Measurements from ENCODE around the gene BLOC1S4. TPM values are rescaled to one million over a fixed set of nuclear protein-coding genes. Genes with fewer than 3 reads are reported as not detected.

BLOC1S4 gene
- total and polyA plus RNA-seq, 2 donors (not counting 1 experiment from before 2014, with no cell fraction given) = 26.3 to 35.5 TPM

GRCh38 chr4:6733358-6734164 lies 17.6 kb downstream of the BLOC1S4 start:
- TF ChIP-seq CTCF (IDR thresholded peaks at IDR 0.05) (no peak), EZH2 (IDR thresholded peaks at IDR 0.05; ENCODE audit: borderline replicate concordance, insufficient read depth, low read depth, low read length, poor library complexity, severe bottlenecking) (no peak)
- Histone ChIP-seq H2AFZ (ENCODE audit: insufficient read depth, low read depth, low read length, poor library complexity, severe bottlenecking) (no peak overlapping the region), H3K9ac (ENCODE audit: low read length) (no peak overlapping the region), H3K79me2 (ENCODE audit: control insufficient read depth, insufficient read depth, low read length) (no peaks in the 10 kb centered on the region), H3K4me3 (ENCODE audit: control extremely low read depth in 1 of 5, extremely low read depth in 1 of 5, insufficient read depth in 1 of 5, low read depth in 2 of 5, low read length in 4 of 5) (no peak overlapping the region), H3K4me2 (replicated peaks; ENCODE audit: low read depth, low read length, poor library complexity, severe bottlenecking) (no peak overlapping the region), H3K27ac (ENCODE audit: low read length in 2 of 2) (no peak overlapping the region), H4K20me1 (ENCODE audit: control insufficient read depth, insufficient read depth, low read length, poor library complexity, severe bottlenecking) (no peaks in the 10 kb centered on the region), H3K9me3 (ENCODE audit: control extremely low read depth in 1 of 3, control insufficient read depth in 2 of 3, insufficient read depth in 1 of 3, low read length in 2 of 3) (no peaks in the 10 kb centered on the region), H3K4me1 (ENCODE audit: control insufficient read depth in 2 of 2, insufficient read depth in 2 of 2, low read length in 2 of 2) (no peaks in the 10 kb centered on the region), H3K36me3 (replicated peaks in 1 of 2; ENCODE audit: control extremely low read depth in 1 of 2, control insufficient read depth in 1 of 2, extremely low read depth in 1 of 2, insufficient read depth in 2 of 2, low read length in 1 of 2) (no peaks in the 10 kb centered on the region), H3K27me3 (replicated peaks in 1 of 4; ENCODE audit: control extremely low read depth in 1 of 4, control insufficient read depth in 3 of 4, insufficient read depth in 4 of 4, low read length in 3 of 4) (peaks cover 0 to 3% (median 0%) of the 10 kb centered on the region in 4 experiments)
- ATAC-seq (ENCODE audit: low read depth) = no peak
- no peaks in the 10 kb centered on the region for H3K4me1 Mint-ChIP-seq
- no peaks in the 10 kb centered on the region for H3K9me3 Mint-ChIP-seq (ENCODE audit: insufficient read depth)
- 91% methylated on average over 27 of the region's 27 CpGs for whole genome bisulfite sequencing (ENCODE audit: insufficient coverage)
- peaks cover 23% of the 10 kb centered on the region for H3K27me3 Mint-ChIP-seq
- H3K27ac Mint-ChIP-seq = no peak overlapping the region
- H3K4me3 Mint-ChIP-seq = no peak overlapping the region
- CTCF ChIA-PET = no interaction called here
- intact Hi-C loops (cut with micrococcal nuclease) = no loop called here
- DNase-seq = no peak
- POLR2A ChIA-PET = no interaction called here

GRCh38 chr4:6734165-6734786 lies 18.3 kb downstream of the BLOC1S4 start:
- WGBS (ENCODE audit: insufficient coverage) = 82% methylated on average over 14 of the region's 16 CpGs
- TF ChIP-seq EZH2 (IDR thresholded peaks at IDR 0.05; ENCODE audit: borderline replicate concordance, insufficient read depth, low read depth, low read length, poor library complexity, severe bottlenecking) (no peak), CTCF (IDR thresholded peaks at IDR 0.05) (no peak)
- Histone ChIP-seq H2AFZ (ENCODE audit: insufficient read depth, low read depth, low read length, poor library complexity, severe bottlenecking) (no peak overlapping the region), H3K9me3 (ENCODE audit: control extremely low read depth in 1 of 3, control insufficient read depth in 2 of 3, insufficient read depth in 1 of 3, low read length in 2 of 3) (no peaks in the 10 kb centered on the region), H3K4me3 (ENCODE audit: control extremely low read depth in 1 of 5, extremely low read depth in 1 of 5, insufficient read depth in 1 of 5, low read depth in 2 of 5, low read length in 4 of 5) (no peak overlapping the region), H3K4me2 (replicated peaks; ENCODE audit: low read depth, low read length, poor library complexity, severe bottlenecking) (no peak overlapping the region), H3K27ac (ENCODE audit: low read length in 2 of 2) (no peak overlapping the region), H3K9ac (ENCODE audit: low read length) (no peak overlapping the region), H3K27me3 (replicated peaks in 1 of 4; ENCODE audit: control extremely low read depth in 1 of 4, control insufficient read depth in 3 of 4, insufficient read depth in 4 of 4, low read length in 3 of 4) (peaks cover 0 to 3% (median 0%) of the 10 kb centered on the region in 4 experiments), H3K4me1 (ENCODE audit: control insufficient read depth in 2 of 2, insufficient read depth in 2 of 2, low read length in 2 of 2) (no peaks in the 10 kb centered on the region), H3K79me2 (ENCODE audit: control insufficient read depth, insufficient read depth, low read length) (no peaks in the 10 kb centered on the region), H4K20me1 (ENCODE audit: control insufficient read depth, insufficient read depth, low read length, poor library complexity, severe bottlenecking) (no peaks in the 10 kb centered on the region), H3K36me3 (replicated peaks in 1 of 2; ENCODE audit: control extremely low read depth in 1 of 2, control insufficient read depth in 1 of 2, extremely low read depth in 1 of 2, insufficient read depth in 2 of 2, low read length in 1 of 2) (no peaks in the 10 kb centered on the region)
- H3K9me3 Mint-ChIP-seq (ENCODE audit: insufficient read depth) = no peaks in the 10 kb centered on the region
- CTCF ChIA-PET = interaction anchor here (0.7 to 1.5 kb wide), 3 partner anchors 14 to 338 kb away, joined by 3 to 4 read pairs (median 3); no protein-coding TSS in a partner anchor
- DNase-seq (no peak), ATAC-seq (ENCODE audit: low read depth) (no peak)
- peaks cover 25% of the 10 kb centered on the region for H3K27me3 Mint-ChIP-seq
- intact Hi-C loops (cut with micrococcal nuclease) = no loop called here
- H3K27ac Mint-ChIP-seq = no peak overlapping the region
- H3K4me1 Mint-ChIP-seq = no peaks in the 10 kb centered on the region
- H3K4me3 Mint-ChIP-seq = no peak overlapping the region
- POLR2A ChIA-PET = no interaction called here
